HK-2 (cell line): ENCODE results near the gene TMEM45A.

Source experiments
- DNase-seq: peaks from one replicate; pipeline ENCODE4 v3.0.0-alpha.2; 2018; ENCODE audit not compliant: unreplicated experiment

TMEM45A gene

GRCh38 chr3:100613721-100614390, 121.4 kb downstream of the TMEM45A start:
- no peak for DNase-seq

DNA sequence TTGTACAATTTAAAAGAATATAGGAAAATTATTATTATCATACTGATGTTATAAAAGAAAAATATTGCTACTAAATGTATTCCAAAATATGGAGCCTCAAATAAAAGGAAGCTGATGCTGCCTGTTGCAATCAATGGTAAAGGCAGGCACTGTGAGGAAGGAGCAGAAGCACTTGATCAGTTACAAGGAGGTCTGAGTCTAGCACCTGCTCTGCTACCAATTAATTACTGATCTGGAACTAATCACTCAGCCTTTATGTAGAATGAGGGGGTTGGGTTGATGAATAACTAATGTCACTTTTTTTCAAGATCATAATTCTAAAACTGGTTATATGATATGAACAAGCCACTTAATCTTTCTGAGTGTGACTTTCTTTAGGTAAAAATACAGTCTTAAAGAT, 122.5 kb downstream of the TMEM45A start:
- no peak for DNase-seq

GRCh38 chr3:100615684-100616083, 123.3 kb downstream of the TMEM45A start:
- DNase-seq: no peak

GRCh38 chr3:100621251-100621650, 128.8 kb downstream of the TMEM45A start:
- no peak for DNase-seq
